NK-92 treated with Interleukin-12 subunit alpha and Interleukin-12 subunit beta, amount 100 ng/mL, for 24 hours (cell line): Measurements from ENCODE around the gene ATP11A.
"Not testable (repeated sequence)": the region's sequence is repeated elsewhere in the genome, so short reads cannot be mapped to it uniquely, and the experiment has no call there.

Experiments used
- DNase-seq: peaks from one replicate; lab custom pipeline; 2025; lab: John Stamatoyannopoulos, UW

Gene ATP11A

DNA sequence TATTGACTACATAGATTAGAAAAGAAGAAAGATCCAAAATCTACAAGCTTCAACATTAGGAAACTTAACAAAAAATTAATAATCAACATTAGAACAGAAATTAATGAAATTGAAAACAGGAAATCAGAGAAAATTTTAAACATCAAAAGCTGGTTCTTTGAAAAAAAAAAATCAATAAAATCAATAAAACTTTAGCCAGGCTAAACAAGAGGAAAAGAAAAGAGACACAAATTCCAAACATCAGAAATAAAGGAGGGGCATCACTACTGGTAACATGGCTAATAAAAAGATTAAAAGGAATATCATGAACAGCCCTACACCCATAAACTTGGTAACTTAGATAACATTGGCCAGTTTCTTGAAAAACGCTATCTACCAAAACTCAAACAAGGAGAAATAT lies 110.2 kb downstream of the ATP11A start:
- DNase-seq: no peak

DNA sequence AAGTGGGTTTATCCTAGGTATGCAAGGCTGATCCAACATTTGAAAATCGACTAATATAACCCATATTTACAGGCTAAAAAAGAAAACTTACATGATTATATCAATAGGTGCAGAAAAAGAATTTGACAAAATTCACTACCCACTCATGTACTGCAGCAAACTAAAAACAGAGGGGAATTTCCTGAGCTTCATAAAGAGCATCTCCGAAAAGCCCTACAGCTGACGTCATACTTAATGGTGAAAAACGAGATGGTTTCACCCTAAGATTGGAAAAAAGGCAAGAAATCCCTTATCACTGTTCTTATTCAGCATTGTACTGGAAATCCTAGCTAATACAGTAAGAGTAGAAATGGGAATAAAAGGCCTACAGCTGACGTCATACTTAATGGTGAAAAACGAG lies 111.0 kb downstream of the ATP11A start:
- DNase-seq: not testable (repeated sequence)

DNA sequence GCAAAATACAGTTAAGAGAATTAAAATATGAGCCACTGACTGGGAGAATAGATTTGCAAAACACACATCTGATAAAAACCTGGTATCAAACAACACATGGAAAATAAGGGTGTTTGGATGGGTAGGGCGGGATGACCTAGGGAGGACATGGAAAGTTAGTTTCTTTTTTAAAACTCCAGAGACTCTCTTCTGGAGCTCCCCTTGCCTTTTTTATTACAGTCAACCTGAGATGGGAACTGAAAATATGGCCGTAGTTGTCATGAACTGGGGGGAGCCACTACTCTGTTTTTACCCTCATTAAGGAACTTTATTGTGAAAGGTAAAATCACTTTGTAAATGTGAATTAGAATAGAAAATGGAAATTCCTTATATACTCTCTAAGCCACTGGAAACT lies 113.0 kb downstream of the ATP11A start:
- DNase-seq: no peak

DNA sequence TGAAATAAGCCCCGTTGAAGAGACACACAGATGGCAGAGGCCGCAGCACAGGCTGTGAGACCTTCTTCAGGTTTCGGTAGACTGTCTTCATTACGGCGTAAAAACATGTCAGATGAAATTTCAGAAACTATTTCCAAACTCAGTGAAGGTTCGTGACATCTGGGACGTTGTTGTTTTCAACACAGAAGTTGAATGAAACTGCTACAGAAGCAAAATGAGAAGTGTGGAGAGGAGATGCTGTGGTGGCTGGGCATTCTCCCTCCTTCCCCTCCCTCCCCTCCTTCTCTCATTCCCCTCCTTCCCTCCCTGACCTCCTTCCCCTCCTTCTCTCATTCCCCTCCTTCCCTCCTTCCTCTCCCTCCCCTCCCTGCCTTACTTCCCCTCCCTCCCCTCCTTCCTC lies 113.6 kb downstream of the ATP11A start:
- no peak for DNase-seq

DNA sequence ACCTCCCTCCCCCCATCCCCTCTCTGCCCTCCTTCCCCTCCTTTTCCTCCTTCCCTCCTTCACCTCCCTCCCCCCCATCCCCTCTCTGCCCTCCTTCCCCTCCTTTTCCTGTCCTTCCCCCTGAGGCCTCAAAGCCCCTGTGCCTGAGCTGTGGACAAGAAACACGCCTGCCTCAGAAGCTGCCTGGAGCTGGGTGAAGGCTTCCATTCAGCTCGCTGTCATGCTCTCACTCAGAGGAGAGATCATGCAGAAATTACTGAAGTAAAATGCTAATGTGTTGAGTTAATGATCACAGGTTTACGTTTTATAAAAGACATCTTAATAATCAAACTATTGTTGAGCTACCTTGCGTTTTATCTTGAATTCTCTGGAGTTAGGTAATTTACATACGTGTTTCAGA lies 114.5 kb downstream of the ATP11A start:
- DNase-seq: no peak

DNA sequence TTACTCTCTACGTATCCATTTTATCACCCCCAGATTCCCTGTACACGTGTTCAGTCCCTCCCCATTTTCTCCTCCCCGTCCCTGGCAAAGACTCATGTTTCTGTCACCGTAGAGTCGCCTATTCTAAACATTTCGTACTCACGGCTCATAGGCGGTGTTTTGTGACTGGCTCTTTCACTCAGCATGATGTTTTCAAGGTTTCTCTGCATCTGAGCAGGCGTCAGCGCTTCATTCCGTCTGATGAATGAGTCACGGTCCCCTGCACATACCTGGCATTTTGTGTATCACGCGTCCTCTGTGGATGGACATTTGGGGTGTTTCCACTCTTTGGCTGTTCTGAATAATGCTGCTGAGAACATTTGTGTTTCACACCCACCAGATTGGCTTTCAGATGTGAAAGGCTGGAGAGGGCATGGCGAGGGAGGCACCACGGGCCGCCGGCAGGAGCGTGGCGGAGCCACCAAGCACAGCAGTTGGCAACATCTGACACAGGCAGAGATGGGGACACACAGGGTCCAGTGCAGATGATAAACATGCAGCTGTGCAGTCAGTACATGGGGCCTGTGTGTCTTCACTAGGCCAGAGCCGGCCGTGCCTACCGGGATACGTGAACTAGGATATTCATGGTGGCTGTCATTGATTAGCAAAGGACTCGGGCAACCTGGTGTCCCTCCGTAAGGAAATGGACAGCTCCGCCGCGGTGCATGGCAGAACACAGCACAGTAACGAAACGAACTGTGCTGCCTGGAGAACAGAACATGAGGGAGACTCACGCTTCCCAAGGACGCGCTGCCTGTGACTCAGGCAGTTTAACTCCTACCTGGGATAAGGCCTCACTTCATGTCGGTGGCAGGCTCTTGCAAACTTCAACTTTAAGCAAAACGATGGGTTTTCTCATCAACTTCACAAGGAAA lies 117.2 kb downstream of the ATP11A start:
- DNase-seq: no peak

DNA sequence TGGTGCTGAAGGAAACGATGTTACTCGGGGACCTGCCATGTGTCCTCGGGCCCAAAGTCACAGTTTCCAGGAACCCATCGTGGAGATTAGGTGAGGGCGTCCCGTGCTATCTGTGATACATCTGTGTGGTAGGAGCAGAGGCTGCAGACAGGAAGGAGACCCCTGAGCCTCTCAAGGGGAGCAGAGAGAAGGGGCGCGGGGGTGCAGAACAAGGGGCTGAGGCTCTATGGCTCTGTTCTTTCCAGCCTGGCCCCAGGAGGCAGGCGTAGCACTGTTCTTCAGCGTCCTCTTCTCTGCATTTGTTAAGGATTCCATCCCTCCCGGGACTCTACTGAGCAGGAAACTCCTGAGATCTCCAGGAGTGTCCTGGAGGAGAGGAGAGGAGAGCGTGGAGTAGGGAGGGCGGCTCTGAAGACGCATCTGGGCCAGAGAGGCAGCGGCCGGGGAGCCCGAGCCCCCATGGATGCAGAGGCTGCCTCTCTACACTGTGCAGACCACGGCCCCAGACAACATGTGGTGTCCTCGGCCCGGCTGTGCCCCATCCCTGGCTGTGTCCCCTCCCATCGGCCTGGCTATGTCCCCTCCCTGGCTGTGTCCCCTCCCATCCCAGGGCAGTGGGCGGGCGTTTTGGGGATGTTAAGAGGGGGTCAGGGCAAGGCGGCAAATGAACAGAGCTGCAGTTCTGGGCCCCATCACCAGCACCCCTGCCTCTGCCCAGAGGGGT lies 118.0 kb downstream of the ATP11A start:
- no peak for DNase-seq

DNA sequence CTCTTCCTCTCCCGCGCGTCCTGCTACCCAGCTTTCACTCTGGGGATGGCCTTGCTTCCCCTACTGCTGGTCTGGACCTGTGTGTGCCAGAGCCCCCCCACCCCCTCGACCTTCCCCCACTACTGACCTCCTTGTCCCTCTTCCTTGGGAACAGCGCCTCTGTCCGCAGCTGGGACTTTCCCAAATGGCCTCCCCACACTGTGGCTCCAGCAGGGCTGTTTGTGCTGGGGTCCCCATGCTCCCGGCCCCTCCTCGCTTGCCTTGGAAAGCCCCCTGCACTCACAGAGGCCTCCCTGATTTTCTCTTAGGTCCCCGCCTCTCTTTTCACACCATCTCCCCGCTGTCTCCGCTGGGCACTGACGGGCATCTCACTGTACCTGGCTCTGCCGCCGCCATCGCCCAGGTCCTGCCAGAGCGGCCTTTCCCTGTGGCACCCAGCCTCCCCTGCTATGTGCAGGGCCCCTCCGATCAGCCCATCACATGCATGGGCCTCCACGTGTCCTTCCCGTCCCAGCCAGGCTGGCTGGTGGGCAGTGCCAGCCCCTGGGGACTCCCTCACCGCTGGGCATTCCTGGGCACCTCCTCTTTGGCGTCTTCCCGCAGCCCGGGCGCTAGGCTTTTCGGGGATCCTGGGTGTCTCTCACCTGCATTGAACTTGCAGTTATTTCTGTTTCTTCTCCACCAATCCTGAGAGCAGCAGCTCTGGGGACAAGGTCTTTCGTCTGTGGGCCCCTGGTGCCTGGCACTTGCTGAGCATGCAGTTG lies 118.7 kb downstream of the ATP11A start:
- no peak for DNase-seq

DNA sequence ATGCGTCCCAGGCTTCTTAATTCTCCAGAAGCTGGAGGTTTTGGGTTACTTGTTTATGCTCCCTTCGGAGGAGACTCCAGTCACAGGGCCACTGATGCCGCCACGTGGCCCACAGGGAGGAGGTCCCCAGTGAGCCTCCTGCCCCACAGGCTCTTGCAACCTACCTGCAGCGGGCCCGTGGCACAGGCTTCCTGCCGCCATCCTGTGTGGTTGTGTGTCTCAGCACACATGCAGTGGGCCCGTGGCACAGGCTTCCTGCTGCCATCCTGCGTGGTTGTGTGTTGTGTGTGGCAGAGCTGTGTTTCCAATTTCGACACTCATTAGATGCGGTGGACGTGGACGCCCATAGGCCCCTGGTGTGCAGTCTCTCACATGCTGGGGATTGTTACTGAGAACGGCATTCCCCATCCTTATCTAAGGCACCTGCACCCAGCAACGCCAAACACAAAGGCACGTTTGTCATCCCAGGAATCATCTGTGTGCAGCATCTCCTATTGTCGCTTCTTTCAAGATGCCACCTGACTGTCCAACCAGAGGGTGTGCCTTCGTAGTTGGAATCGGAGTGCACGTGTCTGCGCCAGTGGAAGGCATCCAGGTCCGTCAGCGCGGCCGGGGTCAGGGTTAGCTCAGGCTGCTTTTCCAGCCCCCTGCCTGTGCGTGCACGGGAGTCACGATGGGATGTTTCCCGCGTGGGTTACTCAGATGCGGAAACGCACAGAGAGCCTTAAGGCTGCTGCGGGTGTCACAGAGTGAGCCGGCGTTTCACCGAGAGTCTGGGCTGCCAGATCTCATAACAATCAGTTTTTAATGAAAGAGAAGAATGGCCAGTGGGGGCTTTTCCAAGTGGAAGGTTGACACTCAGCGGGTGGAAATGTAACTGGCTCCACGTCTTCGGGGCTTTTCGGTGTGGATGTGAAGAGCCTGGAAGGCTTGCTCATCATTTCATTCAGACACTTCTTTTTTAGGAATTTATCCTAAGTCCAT lies 119.8 kb downstream of the ATP11A start:
- no peak for DNase-seq

DNA sequence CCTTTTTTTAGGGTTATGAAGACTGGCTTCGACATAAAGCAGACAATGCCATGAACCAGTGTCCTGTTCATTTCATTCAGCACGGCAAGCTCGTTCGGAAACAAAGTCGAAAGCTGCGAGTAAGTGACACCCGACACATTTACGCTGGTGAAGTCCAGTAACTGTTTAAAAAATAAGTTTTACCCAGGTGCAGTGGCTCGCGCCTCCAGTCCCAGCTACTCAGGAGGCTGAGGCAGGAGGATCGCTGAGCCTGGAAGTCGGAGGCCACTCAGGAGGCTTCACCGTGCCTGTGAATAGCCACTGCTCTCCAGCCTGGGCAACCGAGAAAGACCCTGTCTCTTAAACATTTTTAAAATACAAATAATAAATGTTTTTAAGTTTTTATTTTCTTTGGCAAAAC lies 120.8 kb downstream of the ATP11A start:
- DNase-seq: no peak

DNA sequence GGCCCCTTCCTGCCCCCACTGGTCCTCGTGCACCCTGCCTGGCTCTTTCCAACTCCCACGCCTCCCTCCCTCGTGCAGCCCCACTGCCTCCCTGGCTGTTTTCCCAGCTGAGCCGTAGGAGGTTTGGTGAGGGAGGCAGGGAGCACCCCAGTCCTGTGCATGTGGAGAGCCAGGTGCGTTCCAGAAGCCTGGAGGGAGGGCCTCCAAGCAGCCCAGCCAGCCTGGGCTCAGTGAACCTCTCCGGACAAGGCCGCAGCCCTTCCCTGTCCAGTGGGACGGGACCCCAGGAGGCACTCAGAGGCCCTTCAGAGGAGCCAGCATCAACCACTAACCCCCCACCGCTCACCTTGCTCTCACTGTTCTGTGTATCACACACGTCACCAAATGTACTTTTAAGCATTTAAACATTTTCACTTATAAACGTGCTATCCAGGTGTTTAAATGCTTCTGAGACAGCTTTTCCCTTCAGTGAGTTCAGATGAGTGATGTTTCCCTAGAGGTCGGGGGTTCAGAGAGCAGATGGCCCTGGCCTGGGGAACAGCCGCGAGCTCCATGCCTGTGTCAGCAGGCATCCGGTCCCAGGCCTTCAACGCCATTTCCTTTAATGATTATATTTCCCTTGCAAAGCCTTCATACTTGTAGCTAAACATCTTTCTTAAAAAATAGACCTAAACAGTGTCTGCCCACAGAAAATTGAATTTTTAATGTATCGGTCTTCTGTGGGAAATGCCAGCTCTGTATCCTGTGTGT lies 122.6 kb downstream of the ATP11A start:
- no peak for DNase-seq

DNA sequence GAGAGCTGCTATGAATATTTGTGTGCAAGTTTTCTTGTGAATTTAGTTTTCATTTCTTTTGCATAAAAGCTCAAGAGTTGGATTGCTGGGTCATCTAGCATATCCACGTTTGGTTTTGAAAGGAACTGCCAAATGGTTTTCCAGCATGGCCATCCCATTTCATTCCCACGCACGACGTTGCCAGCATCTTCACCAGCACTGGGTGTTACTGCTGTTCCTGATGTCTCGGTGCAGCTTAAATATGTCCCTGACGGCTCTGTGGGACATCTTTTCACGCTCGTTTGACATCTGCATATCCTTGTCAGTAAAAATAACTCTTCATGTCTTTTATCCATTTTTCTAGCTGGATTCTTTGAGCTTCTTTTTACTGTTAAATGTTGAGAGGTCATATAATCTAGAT lies 123.7 kb downstream of the ATP11A start:
- no peak for DNase-seq

DNA sequence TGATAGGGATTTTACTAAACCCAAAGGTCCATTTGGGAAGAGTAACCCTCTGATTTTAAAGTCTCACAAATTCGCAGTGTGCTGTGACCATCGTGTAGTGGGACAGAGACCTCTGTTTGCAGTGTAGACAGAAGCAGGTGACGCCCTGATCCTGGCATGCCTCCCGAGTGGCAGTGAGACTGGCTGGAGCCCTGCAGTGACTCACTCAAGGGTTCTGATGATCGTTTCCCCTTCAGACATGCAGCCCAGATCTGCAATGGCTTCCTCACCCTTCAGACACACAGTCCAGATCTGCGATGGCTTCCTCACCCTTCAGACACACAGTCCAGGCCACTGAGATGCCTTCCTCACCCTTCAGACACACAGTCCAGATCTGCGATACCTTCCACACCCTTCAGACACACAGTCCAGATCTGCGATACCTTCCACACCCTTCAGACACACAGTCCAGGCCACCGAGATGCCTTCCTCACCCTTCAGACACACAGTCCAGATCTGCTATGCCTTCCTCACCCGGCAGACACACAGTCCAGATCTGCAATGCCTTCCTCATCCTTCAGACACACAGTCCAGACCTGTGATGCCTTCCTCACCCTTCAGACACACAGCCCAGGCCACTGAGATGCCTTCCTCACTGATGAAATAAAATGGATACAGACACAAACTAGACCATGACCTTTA lies 125.2 kb downstream of the ATP11A start:
- no peak for DNase-seq

DNA sequence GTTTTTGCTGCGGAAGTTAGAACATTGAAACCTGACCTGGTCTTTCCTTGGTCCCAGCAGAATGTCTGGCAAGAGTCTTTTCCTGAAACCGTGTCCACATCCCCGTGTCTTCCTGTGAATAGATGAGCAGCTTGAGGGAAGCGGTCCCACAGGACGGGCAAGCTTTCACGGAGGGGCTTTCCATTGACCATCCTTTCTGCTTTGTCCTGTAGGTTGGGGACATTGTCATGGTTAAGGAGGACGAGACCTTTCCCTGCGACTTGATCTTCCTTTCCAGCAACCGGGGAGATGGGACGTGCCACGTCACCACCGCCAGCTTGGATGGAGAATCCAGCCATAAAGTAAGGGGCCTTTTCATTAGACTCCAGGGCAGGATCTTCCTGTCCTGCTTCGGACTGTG lies 126.0 kb downstream of the ATP11A start:
- DNase-seq: no peak

DNA sequence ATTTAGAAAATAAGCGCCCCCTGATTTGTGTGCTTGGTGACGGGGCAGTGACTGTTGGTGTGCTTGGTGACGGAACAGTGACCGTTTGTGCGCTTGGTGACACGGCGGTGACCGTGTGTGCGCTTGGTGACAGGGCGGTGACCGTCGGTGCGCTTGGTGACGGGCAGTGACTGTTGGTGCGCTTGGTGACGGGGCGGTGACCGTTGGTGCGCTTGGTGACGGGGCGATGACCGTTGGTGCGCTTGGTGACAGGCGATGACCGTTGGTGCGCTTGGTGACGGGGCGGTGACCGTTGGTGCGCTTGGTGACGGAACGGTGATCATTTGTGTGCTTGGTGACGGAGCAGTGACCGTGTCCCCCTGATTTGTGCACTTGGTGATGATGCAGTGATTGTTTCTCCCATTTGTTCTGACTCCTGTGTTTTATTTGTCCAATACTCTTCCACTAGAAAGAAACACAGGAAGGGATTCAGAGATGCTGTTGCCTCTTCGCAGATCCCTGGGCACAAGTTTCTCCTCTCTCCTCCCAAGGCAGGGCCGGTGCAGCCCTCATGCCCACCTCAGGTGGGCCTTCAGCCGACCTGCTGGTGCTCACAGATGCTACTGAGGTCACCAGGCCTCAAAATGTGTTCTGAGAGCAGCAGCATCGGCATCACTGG lies 128.3 kb downstream of the ATP11A start:
- no peak for DNase-seq

DNA sequence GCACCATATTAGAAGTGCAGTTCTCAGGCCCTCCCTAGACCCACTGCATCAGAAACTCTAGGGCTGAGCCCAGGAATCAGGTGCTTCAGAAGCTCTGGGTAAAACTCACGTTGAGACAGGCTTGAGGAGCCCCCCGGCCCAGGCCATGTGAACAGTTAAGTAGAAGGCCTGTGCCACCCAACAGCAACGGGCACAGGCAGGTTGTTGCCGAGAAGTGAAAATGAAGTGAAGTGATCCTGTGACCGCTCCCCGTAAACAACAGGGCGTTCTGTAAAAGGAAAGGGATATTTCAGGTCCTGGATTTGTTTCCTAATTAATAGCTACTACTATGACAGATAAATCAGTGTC lies 128.8 kb downstream of the ATP11A start:
- DNase-seq: no peak

DNA sequence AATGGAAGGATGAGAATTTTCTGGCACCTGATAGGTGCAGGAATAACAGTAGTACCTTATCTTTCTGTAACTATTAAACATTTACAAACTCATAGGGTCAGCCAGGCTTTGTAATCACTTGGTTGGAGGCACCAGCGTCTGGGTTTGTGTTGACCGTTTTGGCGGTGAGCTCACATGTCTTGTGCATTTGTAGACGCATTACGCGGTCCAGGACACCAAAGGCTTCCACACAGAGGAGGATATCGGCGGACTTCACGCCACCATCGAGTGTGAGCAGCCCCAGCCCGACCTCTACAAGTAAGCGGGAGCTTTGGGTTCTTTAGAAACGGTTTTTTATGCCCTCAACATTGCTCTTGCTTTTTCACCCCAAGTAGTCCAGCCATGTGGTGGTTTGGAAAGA lies 129.3 kb downstream of the ATP11A start:
- no peak for DNase-seq

DNA sequence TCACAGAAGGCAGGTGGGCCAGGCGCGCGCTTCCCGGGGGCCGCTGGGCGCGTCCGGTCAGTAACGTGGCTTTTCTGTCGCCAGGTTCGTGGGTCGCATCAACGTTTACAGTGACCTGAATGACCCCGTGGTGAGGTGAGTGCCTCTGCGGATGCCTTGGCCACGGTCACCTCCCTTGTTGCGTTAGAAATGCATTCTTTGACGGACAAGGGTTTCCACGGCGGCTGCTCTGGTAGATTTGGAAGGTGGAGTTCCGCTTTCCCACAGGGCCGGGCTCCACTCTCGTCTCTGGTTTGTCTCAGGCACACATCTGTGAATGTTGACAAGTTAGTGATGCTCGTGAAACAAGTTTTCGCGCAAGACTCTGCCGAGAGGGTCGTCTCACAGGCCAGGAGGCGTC lies 130.0 kb downstream of the ATP11A start:
- DNase-seq: no peak

DNA sequence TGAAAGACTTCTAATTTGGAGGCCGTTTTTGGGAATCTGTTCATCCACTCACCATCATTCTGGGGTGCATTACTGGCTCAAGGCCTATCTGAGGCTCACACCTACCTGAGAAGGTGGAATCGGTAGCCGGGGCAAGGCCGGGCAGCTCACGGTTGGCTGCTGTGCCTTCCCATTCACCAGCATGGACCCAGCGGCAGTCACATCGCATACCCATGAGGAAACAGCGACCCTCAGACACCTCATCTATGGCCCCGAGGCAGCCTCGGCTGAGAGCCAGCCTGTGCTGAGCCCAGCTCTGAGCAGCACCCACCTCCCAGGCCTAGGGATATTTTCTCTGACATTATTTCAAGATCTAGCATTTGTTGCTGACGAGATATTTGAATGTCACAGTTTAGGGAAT lies 130.5 kb downstream of the ATP11A start:
- DNase-seq: no peak
